Measurements from ENCODE around the gene ZFTA. TPM values are rescaled to one million over a fixed set of nuclear protein-coding genes. Genes with fewer than 3 reads are reported as not detected.
"Not testable (repeated sequence)": the region's sequence is repeated elsewhere in the genome, so short reads cannot be mapped to it uniquely, and the experiment has no call there.

ZFTA gene
- total RNA-seq, 1 donor from 2014 or later = 30.2 TPM

DNA sequence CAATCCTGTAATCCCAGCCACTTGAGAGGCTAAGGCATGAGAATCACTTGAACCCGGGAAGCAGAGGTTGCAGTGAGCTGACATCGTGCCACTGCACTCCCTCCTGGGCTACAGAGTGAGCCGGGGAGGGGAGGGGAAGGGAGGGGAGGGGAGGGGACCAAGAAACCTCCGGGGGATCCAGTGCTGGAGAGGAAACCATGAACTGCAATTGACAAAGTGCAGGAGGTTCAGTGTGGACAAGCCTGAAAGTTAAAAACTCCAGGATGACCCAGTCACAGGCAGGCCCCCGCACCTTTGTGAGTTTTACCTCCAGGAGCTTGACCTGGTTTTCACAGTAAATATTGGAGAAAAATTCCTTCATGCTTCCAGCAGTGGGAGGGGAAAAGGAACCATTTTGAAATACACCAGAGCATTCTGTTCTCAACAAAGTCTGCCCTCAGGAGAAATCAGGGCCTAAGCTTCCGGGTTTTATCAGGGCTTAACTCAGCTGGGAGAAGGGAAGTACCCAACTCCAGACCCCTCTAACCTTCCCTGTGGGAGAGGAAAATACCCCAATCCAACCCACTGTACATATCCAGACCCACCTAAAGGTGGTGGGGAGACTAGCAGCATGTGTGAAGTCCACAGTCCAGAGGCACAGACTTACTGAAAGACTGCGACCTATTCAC, 15.5 kb upstream of the ZFTA start:
- ATAC-seq (no peak), DNase-seq (ENCODE audit: low spot score) (no peak)
- intact Hi-C loops (cut with DNase I) = no loop called here

DNA sequence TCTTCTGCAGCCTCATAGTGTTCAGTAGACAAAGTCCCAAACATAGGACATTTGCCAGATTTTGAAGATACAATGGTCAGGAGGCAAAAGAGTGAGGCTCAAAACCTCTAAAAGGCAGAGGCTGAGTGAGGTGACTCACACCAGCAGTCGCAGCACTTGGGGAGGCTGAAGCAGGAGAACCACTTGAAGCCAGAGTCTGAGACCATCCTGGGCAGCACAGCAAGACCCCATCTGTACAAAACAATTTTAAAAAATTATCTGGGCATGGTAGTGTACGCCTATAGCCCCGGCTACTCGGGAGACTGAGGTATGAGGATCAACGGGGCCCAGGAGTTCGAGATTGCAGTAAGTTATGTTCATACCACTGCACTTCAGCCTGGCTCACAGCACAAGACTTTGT, 14.2 kb upstream of the ZFTA start:
- no peak for DNase-seq (ENCODE audit: low spot score)
- intact Hi-C loops (cut with DNase I) = no loop called here
- ATAC-seq = no peak

DNA sequence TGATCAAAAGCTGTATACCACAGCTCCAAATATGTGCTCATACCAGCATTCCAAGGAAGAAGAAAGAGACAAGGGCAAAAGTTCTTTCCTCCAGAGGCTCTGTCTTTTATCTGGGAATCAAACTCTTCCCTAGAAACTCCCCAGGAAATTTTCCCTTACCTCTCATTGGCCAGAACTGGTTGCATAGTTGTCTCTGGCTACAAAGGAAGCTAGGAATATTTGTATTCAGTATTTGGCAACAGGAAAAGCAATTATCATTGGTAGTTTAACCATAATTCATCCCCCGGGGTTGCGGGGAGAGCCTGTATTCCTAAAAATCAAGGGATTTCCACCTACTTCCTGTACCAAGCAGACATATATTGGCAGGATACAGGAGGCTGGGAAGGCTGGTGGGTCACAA, 10.5 kb upstream of the ZFTA start:
- intact Hi-C loops (cut with DNase I) = no loop called here
- ATAC-seq (no peak), DNase-seq (ENCODE audit: low spot score) (no peak)

DNA sequence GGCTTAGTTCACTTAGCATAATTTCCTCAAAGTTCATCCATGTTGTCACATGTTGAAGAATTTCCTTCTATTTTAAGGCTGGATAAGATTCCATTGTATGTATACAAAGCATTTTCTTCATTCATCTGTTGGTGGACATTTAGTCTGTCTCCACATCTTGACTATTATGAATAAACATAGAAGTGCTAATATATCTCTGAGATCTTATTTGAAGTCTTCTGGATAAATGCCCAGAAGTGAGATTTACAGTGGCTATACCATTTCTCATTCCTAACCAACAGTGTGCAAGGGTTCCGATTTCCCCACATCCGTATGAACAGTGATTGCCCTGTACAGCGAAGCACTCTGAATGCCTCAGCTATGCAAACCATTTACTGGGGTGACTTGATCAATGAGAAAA, 6.6 kb upstream of the ZFTA start:
- intact Hi-C loops (cut with DNase I) = no loop called here
- ATAC-seq = no peak
- DNase-seq (ENCODE audit: low spot score) = no peak

DNA sequence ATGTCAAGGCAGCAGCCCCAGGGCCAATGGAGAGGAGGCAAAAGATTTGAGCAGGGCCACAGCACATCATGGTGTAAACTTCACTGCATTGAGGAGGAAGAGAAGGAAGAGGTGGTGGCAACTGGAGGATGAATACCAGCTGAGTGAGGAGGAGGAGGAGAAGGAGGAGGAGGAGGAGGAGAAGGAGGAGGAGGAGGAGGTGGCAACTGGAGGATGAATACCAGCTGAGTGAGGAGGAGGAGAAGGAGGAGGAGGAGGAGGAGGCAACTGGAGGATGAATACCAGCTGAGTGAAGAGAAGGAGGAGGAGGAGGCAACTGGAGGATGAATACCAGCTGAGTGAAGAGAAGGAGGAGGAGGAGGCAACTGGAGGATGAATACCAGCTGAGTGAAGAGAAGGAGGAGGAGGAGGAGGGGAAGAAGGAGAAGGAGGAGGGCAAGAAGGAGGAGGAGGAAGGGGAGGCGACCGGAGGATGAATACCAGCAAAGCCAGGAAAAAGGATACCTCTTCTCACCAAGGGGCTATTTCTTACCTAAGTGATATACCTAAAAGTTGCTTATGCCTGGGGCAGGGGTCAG, 3.3 kb upstream of the ZFTA start:
- intact Hi-C loops (cut with DNase I) = loop anchor here (5.0 kb wide), 1 partner anchor 380 kb away; no protein-coding TSS in a partner anchor
- DNase-seq (ENCODE audit: low spot score); ATAC-seq: not testable (repeated sequence)

DNA sequence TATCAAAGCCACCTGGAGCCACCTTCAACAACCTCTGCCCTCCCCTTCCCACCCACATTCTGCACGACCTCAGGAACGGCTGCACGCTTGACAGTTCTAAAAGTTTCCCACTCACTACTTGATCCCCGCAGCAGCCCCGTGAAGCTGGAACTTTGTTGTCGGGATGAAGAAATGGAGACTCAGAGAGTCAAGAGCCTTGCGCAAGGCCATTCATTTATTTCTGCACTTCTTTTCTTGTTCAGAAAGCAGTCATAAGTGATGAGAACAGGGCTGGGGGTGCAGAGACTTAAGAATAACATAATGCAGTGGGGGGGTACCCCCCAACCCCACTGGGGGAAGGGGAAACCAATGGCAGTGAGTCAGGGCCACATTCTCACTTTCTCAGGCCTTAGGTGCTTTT, 2.2 kb upstream of the ZFTA start:
- DNase-seq (ENCODE audit: low spot score) = no peak
- intact Hi-C loops (cut with DNase I) = loop anchor here (5.0 kb wide), 1 partner anchor 382 kb away; no protein-coding TSS in a partner anchor
- ATAC-seq = no peak

DNA sequence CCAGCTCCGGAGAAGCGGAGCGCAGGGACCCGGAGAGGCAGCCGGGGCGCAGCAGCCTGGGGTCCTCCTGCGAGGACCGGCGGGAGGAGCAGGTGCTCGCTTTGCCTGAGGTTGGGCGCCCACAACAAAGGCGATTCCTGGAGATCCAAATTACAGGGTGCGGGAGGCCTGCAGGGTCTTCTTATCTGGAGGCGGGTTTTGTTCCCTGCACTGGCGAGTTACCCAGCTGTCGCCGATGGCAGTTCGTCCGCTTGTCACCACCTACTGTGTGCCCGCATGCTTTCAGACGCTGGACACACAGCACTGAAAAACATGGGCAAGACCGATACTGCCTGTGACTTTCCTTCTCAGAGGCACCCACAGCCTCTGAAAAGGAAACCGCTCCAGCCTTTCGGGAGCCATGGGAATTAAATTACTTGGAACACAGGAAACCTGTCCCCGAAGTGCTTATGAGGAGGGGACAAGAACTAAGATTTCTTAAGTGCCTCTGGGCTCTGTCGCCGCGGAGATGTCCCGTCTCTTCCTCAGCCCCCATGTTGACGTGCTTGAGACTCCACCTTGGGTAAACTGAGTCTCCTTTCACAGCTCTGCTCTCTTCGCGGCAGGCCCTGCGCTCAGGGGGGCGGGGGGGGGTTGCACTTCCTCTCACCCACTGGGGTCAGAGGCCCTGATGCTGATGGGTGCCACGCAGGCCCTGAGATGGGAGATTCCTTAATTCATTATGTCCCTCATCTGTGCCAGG, 1.3 kb upstream of the ZFTA start:
- DNase-seq (ENCODE audit: low spot score) = no peak
- intact Hi-C loops (cut with DNase I) = loop anchor here (5.0 kb wide), 1 partner anchor 382 kb away; no protein-coding TSS in a partner anchor
- ATAC-seq = no peak

DNA sequence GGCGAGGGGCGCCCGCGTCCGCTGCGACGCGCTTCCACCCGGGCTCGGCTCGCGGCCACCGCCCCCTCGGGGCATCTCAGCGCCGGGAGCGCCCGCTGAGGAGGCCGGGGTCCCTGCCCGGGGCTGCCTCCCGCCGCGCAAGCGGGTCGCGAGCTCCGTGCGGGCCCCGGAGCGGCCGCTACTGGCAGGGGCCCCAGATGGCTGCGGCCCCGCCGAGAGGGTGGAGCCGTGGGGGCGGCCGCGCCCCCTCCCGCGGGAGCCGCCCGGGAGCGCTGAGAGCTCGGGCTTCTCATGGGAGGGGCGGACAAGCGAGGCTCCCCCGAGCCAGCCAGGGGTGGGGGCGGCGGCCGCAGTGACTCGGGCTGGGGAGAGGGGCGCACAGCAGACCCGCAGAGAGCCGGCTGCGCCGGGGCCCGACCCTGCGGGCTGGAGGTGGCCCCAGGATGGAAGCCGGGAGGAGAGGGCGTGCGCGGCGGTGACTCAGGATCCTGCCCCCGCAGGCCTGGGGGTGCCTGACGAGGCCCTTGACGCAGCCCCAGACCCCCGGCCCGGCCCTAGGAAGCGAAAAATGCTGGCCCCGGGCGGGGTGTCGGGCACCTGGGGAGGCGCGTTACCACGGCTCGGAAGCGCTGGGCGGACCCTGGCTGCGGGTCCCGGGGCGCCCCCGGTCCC, 603 bp upstream of the ZFTA start:
- DNase-seq (ENCODE audit: low spot score) = peak; percentile 66
- intact Hi-C loops (cut with DNase I) = no loop called here
- no peak for ATAC-seq

DNA sequence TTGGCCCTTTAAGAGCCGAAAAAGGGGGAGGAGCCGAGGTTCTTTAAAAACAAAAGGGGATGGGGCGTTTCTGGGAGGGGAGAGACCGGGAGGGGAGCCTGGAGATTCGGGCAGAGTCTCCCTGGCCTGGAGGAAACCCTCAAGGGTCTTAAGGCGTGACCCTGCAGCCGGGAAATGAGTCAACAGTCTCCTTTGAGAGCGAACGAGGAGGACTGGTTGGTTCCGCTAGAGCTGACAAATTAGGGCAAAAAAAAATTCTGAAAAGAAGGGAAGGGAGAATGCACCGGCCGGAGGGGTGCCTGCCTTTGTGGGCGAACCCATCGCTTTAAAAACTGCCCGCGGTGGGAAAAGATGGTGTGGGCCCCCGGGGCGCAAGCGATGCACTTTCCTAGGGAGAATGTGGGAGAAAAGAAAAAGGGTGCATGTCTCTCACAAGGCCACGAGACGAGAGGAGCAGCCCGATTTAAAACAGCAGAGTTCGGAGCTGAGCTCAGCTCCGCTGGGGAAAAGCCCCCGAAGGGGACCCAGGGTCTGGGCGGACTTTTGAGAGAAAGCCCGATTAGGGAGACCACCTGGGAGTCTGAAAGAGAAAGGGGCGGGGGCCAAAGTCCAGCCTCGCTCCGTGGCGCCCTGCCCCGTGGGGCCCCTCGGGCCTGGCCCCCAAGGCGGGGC, 874 bp downstream of the ZFTA start:
- intact Hi-C loops (cut with DNase I) = no loop called here
- ATAC-seq (peak; percentile 66), DNase-seq (ENCODE audit: low spot score) (peak; percentile 81)

DNA sequence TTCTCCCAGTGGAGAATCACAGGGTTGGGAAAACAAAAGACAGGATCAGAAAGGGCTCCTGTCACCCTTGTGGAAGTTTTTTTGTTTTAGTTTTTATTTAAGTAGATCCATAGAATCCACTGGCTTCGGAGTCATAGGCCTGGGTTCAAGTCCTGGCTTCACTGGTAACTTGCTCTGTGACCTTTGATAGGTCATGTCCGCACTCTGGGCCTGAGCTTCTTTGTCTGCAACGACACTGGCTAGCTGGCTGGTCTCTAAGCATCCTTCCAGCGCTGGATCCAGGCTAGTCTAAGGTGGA, 1.4 kb downstream of the ZFTA start:
- no peak for DNase-seq (ENCODE audit: low spot score)
- no peak for ATAC-seq
- intact Hi-C loops (cut with DNase I) = no loop called here

DNA sequence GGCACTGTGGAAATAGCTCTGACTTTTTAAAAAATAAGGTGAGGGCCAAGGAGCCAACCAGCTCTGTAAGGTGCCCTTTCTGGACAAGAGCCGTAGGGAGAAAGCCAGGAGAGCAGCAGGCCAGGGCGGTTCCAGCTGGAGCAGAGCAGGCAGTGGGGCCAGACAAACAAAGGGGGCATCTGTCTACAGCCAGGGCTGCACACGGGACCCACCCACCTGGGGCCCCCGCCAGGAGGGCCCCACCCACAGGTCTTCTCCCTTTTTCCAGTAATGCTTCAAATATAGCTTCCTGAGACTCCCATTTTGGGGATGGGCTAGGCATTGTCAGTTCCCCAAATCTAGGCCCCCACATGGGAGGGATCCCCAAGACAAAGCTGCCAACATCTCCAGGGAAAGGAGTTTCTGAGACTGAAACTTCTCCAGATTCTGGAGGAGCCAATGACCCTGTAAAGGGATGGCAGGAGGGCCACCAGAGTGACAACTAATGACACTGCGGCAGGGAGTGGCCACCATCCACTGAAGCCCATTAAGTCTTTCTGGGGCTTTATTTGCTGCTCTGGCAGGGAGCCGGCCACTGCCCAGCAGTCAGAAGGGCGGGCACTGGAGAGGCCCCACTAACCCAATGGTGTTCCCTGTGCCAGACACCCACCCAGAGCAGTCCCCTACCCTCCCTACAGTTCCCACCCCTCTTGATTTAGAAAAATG, 1.9 kb downstream of the ZFTA start:
- intact Hi-C loops (cut with DNase I) = no loop called here
- ATAC-seq (no peak), DNase-seq (ENCODE audit: low spot score) (no peak)

DNA sequence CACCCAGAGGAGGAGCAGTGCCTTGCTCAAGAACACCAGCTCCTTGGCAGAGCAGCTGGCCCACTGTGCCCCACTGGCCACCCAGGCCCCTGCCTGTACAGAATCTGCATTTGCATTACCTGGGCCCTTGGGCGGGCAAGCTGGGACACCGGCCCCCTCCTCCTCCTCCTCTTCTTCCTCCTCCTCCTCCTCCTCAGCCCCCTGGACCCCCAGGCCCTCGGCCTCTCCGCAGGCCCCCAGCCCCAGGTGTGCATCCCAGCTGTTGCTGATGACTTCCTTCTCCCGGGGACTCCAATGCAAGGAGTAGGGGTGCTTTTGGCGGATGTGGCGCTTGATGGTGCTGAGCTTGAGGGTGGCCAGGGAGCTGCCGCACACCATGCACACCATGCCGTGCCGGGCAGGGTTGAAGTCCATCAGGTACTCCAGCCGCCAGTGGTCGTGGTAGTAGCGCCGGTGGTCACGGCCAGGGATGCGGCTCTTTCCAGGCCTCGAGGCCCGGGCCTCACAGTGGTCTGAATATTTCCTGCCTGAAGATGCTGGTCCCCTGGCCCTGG, 2.8 kb downstream of the ZFTA start:
- intact Hi-C loops (cut with DNase I) = no loop called here
- no peak for DNase-seq (ENCODE audit: low spot score)
- no peak for ATAC-seq

DNA sequence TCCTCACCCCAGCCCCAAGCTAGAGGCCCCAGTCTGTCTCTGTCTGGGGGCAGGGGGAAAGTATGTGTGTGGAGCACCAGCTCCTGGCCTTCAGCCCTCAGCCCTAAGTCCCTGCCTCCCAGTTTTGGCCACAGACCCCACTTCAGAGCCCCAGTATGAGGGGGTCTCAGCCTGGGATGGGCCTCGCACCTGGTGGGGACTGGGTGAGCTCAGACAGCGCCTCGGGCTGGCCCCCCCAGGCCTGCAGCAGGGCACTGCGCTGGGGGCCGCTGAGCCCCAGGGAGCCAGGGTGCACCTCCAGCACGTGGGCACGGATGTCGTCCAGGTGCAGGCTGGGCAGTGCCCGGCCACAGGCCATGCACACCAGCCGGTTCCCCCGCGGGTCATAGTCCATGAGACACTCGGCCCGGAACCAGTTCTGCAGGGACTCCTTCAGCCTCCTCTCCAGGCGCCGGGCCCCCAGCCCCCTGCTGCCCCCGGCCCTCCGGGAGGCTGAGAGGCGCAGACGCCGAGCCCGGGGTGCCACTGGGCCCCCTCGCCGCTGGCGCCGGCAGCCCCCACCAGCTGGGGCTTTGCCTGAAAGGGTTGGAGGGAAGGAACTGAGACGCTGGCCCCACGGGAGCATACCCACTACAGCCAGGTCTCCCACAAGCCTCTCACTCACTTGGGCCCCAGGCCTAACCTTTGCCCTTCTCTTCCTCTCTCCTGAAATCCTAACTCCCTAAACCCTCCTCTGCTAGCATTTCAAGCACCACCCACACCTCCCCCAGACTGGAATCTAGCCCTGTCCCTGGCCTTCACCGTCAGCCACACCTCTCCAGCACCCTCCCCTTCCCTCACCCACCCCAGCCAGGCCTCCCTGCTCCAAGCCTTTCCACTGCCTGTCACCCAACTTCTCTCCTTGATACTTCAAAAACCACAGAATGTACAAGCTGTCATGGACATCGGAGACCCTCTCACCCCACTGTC, 3.6 kb downstream of the ZFTA start:
- no peak for DNase-seq (ENCODE audit: low spot score)
- no peak for ATAC-seq

DNA sequence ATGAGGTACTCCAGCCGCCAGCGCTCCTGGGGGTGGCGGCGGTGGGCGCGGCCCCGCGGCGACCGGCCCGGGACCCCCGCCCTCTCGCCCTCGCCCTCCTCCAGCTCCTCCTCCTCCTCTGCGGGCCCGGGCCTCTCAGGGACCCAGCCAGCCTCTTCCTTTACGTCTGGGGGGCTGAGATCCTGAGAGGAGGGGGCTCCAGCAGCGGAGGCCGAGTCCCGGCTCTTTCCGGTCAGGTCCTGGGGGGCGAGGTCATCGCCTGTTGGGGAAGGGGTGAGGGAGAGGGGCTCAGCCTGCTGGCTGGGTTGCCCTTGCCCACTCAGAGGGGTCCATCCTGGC, 4.3 kb downstream of the ZFTA start:
- intact Hi-C loops (cut with DNase I) = no loop called here
- ATAC-seq = no peak
- no peak for DNase-seq (ENCODE audit: low spot score)

More for the DNA sequence above, 3.6 kb downstream of the ZFTA start:
- intact Hi-C loops (cut with DNase I) = no loop called here

DNA sequence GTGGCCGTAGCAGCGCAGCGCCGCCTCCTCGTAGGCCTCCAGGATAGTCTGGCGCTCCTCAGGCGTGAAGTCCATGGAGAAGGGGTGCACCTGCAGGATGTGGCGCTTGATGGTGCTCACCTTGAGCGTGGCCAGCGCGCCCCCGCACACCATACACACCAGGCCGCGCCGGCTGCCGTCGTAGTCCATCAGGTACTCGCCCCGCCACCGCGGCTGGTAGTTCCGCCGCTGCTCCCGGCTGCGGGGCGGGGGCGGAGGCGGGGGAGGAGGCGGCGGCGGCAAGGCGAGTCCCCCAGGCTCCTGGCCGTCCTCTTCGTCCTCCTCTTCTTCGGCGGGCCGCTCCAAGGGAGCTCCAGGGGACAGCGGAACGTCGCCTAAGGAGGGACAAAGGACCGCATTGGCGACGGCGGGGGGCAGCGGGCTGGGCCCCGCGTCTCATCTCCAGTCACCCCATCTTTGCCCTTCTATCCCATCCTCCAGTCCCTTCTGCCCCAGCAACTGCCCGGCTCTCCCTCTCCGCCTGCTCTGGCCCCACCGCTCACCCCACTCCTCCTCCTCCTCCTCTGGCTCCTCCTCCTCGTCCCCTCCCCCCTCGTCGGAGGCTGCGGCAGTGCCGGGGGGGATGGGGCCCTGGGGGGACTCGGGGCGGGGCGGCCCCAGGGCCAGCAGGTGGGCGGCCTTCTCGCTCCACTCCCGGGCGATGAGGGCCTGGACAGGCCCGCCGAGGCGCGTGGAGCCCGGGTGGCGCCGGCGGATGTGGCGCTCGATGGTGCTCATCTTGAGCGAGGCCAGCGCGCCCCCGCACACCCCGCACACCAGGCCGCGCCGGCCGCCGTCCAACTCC, 4.9 kb downstream of the ZFTA start:
- intact Hi-C loops (cut with DNase I) = no loop called here
- ATAC-seq (peak; percentile 44), DNase-seq (ENCODE audit: low spot score) (peak; percentile 80)

DNA sequence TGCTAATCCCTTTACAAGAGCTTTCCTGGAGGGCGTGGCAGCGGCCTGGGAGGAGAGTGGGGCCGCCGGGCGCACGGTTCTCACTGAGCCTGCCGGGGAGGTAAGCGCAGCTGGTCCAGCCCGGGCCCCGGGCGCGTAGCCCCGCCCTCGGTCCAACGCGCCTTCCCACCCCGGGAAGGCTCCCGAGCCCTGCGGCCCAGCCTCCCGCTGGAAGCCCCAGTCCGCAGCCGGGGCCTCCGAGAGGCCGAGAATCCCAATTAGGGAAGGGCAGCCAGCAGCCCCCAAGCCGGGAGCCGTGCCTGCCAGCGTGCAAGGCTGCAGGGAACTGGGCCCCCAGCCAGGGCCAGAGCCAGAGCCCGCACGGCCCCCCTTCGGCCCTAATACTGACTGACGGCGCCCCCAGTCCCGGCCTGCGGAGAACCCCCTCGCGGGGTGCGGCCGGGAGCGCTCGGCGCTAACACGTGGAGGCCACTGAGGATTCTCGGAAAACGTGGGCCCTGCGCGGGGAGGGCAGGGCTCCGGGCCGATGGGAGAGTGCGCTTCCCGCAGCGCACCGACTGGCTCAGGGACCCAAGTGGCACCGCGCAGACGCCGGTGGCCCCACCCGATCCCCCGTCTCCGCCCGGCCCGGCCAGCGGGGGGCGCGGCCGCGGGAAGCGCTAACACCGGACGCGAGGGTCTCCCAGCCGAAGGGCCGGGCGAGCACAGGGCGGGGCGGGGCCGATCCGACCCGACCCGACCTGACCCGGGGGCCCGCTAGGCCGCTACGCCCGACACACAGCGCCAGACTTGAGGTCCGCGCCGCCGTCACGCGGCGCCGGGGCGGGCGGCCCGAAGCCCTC, 5.7 kb downstream of the ZFTA start:
- peak; percentile 73 for DNase-seq (ENCODE audit: low spot score)
- peak; percentile 62 for ATAC-seq
- intact Hi-C loops (cut with DNase I) = no loop called here

Measured in sciatic nerve (tissue), 2 donors.